IPS-18c (cell line): ENCODE data around the gene JMJD1C.

Experiments used
- H3K4me3 ChIP-seq: 2 replicates; pipeline ENCODE4 v1.7.0; 2013; ENCODE audit warnings: low read depth, mild to moderate bottlenecking, low read length, moderate library complexity; ENCODE audit not compliant: insufficient read depth
- H3K9me3 ChIP-seq: one replicate; pipeline ENCODE4 v1.6.1; 2013; ENCODE audit warnings: mild to moderate bottlenecking, low read length, moderate library complexity; ENCODE audit not compliant: control insufficient read depth, insufficient read depth

JMJD1C gene

DNA sequence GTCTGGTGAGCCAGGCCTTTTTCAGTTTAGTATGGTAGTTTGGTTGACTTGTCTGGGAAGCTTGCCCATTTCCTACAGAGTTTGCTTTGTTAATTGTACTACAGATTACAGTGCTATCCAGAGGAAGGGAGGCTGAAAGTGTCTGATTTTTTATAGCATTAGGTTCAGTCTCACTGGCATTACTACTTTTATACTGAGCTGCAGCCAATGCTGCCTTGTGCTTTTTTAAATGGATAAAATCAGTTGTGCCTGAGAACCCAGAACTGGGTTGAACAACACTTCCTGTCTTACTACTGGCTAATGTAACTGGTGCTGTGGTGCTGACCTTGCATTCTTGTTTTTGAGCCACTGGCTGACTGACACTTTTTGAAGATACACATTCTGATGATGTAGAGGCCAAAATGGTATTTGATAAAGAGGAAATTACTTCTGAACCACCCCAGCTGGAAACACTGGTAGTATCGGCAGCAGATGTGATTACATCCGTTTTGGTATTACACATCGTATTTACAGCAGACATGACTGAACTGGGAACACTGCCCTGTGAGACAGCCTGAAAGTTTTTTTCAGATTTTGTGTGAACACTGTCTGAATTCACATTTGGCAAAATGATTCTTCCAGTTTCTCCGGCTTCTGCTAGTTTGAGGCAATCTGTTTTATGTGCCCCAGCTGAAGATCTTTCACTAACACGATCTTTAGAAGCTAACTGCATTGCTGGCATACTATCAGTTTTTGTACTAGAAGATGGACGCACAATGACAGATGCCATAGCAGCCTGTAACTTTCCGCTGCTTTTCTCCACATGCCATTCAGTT is 258.6 kb downstream of the JMJD1C start:
- H3K4me3 ChIP-seq: no peak overlapping the region

DNA sequence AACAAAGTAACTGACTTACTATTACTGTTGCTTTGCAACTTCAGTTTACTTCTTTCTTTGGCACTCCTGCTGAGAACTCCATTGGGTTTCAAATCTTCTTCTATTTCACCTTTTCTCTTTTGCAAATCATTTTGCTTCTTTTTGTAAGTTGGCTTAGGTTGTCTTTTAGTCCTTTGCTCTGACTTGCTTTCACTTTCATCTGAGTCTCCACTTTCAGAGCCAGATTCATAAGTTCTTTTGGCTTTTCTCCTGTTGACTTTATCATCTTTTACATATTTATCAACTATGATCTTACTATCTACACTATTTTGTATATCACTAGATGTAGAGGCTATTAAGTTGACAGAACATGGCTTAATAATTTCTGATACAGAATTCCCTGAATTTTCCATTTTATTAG is 259.2 kb downstream of the JMJD1C start:
- no peaks in the 10 kb centered on the region for H3K9me3 ChIP-seq
- no peak overlapping the region for H3K4me3 ChIP-seq

More for the DNA sequence above, 258.6 kb downstream of the JMJD1C start:
- H3K9me3 ChIP-seq: no peaks in the 10 kb centered on the region

DNA sequence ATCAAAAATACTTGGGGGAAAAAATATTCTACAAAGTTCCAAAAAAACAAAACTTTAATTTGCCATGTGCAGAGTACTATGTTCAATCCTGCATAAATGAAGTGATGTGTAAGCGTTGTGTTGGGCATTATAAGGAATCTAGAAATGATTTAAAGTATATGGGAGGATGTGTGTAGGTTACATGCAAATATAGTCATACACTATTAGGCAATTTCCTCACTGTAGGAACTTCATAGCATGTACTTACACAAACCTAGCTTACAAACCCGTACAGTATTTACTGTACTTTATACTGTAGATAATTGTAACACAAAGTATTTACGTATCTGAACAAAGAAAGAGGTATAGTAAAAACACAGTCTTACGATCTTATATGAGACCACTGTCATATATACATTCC is 260.4 kb downstream of the JMJD1C start:
- no peak overlapping the region for H3K4me3 ChIP-seq
- no peaks in the 10 kb centered on the region for H3K9me3 ChIP-seq

DNA sequence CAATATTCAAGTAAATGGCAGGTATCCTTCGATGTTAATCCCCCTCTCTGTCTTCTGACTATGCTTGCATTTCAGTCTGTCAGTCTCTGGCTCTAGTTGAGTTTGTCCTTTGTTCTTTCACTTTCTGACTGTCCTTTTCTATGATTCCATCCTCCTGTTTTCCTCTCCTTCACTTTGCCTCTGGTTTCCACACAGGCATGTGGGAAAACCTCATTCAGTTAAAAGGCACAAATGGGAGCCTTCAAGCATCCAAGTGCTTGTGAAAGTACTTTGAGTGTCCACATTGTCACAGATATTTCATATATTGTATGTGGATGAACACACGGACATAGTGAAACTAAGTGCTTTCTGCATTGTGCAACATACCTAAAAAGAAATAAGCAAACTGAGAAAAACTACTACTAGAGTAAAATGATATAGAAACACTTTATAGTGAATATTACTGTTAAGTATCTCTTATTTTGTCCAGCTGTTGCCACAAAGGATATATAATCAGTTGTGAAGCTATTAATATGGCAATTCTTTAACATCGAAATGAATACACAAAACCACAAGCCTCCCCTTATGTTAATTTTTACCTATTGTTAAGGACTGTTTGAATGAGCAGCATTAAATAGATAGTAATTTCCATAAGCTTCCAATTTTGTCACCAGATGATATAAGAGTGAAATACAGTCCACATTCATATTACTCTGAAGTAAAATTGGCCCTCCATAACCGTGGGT is 260.9 kb downstream of the JMJD1C start:
- Histone ChIP-seq H3K9me3 (no peaks in the 10 kb centered on the region), H3K4me3 (no peak overlapping the region)

DNA sequence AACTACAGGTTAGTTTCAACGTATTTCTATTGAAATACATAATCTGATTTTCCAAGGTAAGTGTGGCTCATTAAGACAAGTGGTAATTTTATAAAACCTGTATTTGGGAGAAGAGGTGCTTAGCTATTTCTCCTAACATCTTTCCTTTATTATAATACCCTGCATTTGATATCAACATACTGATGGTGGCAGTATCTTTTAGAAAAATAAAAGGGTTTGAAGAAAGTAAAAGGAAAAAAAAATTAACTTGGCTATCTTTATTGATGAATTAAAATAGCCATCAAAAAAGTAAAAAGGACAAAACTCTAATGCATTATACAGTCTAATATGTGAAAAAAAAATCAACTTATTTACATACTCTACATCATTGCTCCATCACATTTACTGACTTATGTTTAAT is 264.7 kb downstream of the JMJD1C start:
- Histone ChIP-seq H3K4me3 (no peak overlapping the region), H3K9me3 (no peaks in the 10 kb centered on the region)

- Histone ChIP-seq H3K9me3 (no peaks in the 10 kb centered on the region), H3K4me3 (no peak overlapping the region)
These were observed 265.3 kb downstream of the JMJD1C start for GRCh38 chr10:63200431-63200830.

DNA sequence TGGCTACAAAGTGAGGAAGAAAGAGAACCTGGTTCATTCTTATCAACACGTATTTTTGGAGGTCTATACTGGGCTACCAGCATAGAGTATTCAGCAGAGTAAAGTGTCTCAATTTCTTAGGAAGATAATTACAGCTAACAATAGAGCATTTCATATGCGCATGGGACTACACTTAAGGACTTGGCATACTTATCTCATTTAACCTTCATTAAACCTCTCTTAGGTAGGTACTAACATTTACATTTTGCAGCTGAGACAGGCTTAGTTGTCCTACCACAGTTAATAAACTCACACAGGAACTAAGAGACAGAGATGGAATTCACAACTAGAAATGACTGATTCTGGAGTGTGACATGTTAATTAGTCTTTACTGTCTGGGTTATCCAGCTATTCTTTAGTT is 266.1 kb downstream of the JMJD1C start:
- Histone ChIP-seq H3K9me3 (no peaks in the 10 kb centered on the region), H3K4me3 (no peak overlapping the region)

- H3K4me3 ChIP-seq: no peak overlapping the region
These were observed 268.3 kb downstream of the JMJD1C start for GRCh38 chr10:63197344-63198092.

GRCh38 chr10:63192826-63193225 is 273.0 kb downstream of the JMJD1C start:
- H3K9me3 ChIP-seq: no peaks in the 10 kb centered on the region
- no peak overlapping the region for H3K4me3 ChIP-seq

More at GRCh38 chr10:63197344-63198092, 268.3 kb downstream of the JMJD1C start:
- no peaks in the 10 kb centered on the region for H3K9me3 ChIP-seq

DNA sequence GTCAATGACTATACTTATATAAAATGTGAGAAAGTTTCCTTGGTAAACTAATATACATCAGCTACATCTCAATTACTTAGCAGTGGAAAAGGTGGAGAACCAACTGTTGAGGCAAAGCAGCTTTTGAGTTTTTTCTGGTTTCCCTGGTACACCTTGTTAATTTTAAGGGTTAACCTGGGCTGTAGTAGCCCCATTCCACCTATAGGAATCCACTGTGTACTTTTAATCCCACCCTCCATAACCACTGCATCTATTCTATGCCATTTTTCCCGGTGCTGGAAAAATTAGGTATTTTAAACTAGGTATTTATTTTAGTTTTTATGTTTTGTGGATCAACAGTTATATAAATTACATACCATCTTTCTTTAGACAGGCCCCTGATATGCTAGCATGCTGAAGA is 290.2 kb downstream of the JMJD1C start:
- H3K4me3 ChIP-seq: no peak overlapping the region
- no peaks in the 10 kb centered on the region for H3K9me3 ChIP-seq

DNA sequence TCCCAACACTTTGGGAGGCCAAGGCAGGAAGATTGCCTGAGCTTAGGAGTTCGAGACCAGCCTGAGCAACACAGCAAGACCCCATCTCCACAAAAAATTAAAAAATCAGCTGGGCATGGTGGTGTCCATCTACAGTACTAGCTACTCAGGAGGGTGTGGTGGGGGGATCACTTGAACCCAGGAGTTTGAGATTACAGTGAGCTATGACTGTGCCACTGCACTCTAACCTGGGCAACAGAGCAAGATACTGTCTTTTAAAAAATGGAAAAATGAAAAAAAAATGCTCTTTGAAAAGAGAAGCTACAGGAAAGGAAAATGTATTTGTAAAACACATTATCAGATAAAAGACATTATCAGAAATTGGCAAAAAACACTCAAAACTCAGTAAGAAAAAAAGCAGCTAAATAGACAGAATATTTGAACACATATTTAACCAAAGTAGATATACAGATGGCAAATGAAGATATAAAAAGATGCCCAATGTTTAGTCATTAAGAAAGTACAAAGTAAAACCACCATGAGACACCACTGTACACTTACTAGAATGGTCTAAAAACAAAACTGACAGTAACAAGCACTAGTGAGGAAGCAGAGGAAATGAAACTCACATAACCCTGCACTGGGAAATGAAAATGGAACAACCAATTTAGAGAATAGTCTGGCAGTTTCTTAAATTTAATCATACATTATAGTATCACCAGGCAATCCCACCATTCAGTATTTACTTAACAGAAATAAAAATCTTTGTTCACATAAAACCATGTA is 292.1 kb downstream of the JMJD1C start:
- Histone ChIP-seq H3K9me3 (no peaks in the 10 kb centered on the region), H3K4me3 (no peak overlapping the region)

GRCh38 chr10:63171926-63172325 is 293.9 kb downstream of the JMJD1C start:
- Histone ChIP-seq H3K9me3 (no peaks in the 10 kb centered on the region), H3K4me3 (no peak overlapping the region)

DNA sequence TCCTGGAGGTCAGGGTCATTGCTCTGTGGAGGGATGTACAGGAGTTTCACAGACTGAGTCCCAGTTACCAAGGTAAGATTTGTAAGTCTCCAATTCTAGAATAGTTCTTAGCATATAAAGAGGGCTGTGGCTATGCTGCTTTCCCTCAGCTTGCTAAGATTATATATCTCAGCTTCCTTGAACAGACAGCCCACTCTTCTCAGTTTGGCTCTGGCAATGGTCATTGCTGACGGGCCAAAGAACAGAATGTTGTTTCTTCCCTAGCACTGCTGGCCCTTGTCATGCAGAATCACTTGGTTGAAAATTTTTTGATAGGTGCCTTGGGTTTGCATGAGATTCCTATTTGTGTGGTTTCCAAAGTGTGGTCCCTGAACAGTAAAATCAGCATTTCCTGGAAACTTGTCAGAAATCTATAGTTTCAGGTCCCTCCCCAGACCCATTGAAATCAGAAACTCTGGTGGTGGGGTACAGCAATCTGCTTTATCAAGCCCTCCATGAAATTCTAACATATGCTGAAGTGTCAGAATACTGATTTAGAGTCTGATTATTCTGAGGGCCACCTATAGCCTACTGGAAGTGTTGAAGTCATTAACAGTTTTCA is 294.4 kb downstream of the JMJD1C start:
- H3K9me3 ChIP-seq: no peaks in the 10 kb centered on the region
- no peak overlapping the region for H3K4me3 ChIP-seq

GRCh38 chr10:63169624-63170023 is 296.2 kb downstream of the JMJD1C start:
- no peaks in the 10 kb centered on the region for H3K9me3 ChIP-seq
- H3K4me3 ChIP-seq: no peak overlapping the region

GRCh38 chr10:63168821-63169462 is 296.8 kb downstream of the JMJD1C start:
- Histone ChIP-seq H3K9me3 (no peaks in the 10 kb centered on the region), H3K4me3 (no peak overlapping the region)

- no peaks in the 10 kb centered on the region for H3K9me3 ChIP-seq
- no peak overlapping the region for H3K4me3 ChIP-seq
These were observed 299.0 kb downstream of the JMJD1C start for GRCh38 chr10:63166742-63167258.
